D721Med (cell line): ENCODE data around the gene SPOCK1.

Source experiments
- DNase-seq: peaks from one replicate; pipeline ENCODE4 v3.0.0; 2011; ENCODE audit warnings: low spot score; ENCODE audit not compliant: insufficient read length
- FAIRE-seq: peaks from 2 replicates; lab custom pipeline; 2011; peaks lifted over from hg19 to GRCh38; lab: Jason Lieb, UNC
- CTCF ChIP-seq: IDR thresholded peaks from 2 replicates; pipeline ENCODE4 v1.5.1; 2012; ENCODE audit warnings: mild to moderate bottlenecking, control low read depth; ENCODE audit not compliant: insufficient read depth; ENCODE audit errors: missing control alignments

SPOCK1 gene

GRCh38 chr5:137097203-137097602 is 401.9 kb downstream of the SPOCK1 start:
- no peak for DNase-seq
- no peak for TF ChIP-seq CTCF
- no peak for FAIRE-seq

- FAIRE-seq (no peak), DNase-seq (no peak)
- no peak for TF ChIP-seq CTCF
Measured at GRCh38 chr5:137096149-137097103, 402.7 kb downstream of the SPOCK1 start.

- TF ChIP-seq CTCF = no peak
- DNase-seq = no peak
- no peak for FAIRE-seq
Measured at GRCh38 chr5:137095597-137095996, 403.5 kb downstream of the SPOCK1 start.

- DNase-seq (no peak), FAIRE-seq (no peak)
- no peak for TF ChIP-seq CTCF
Measured at GRCh38 chr5:137092831-137093230, 406.3 kb downstream of the SPOCK1 start.

- DNase-seq = no peak
- no peak for FAIRE-seq
- no peak for TF ChIP-seq CTCF
Measured at GRCh38 chr5:137091472-137091871, 407.7 kb downstream of the SPOCK1 start.

GRCh38 chr5:137090721-137091120 is 408.4 kb downstream of the SPOCK1 start:
- no peak for FAIRE-seq

More at GRCh38 chr5:137090721-137091120, 408.4 kb downstream of the SPOCK1 start:
- no peak for TF ChIP-seq CTCF
- DNase-seq = no peak
